HG02759 (cell line): ENCODE results near the gene RAD18.

Source experiments
- ATAC-seq: cut with Tn5 transposase; IDR thresholded peaks from one replicate; pipeline ENCODE4 v1.9.1; 2021; ENCODE audit warnings: mild to moderate bottlenecking, moderate library complexity; ENCODE audit not compliant: unreplicated experiment

Gene RAD18

GRCh38 chr3:8838765-8839423 is 124.4 kb downstream of the RAD18 start:
- ATAC-seq, result no peak

- no peak for ATAC-seq
Observed at GRCh38 chr3:8838234-8838633, 125.0 kb downstream of the RAD18 start.

GRCh38 chr3:8837162-8837561 is 126.1 kb downstream of the RAD18 start:
- no peak for ATAC-seq

GRCh38 chr3:8836096-8836495 is 127.2 kb downstream of the RAD18 start:
- no peak for ATAC-seq

- ATAC-seq, result no peak
Observed at GRCh38 chr3:8835385-8835784, 127.9 kb downstream of the RAD18 start.

GRCh38 chr3:8834974-8835373 is 128.3 kb downstream of the RAD18 start:
- no peak for ATAC-seq

- no peak for ATAC-seq
Observed at GRCh38 chr3:8827641-8828040, 135.6 kb downstream of the RAD18 start.
